CD4-positive, alpha-beta T cell (primary cell): ENCODE measurements around the gene KRT3. TPM values are rescaled to one million over a fixed set of nuclear protein-coding genes. Genes with fewer than 3 reads are reported as not detected.

Source experiments
- ATAC-seq: fragments of 200-7000 bp; cut with Tn5 transposase; one replicate; pipeline ENCODE4 v1.10.0; 2022; ENCODE audit warnings: mild to moderate bottlenecking; ENCODE audit not compliant: poor library complexity
- CTCF ChIA-PET: fragments of 350-600 bp; sonication (Branson Sonifier 250); formaldehyde crosslinking; loops from one replicate; lab custom pipeline; 2021; ENCODE audit warnings: antibody characterized with exemption, inconsistent platforms; lab: Charles Lee
- POLR2A ChIA-PET: fragments of 350-600 bp; sonication (Branson Sonifier 250); formaldehyde crosslinking; loops from one replicate; lab custom pipeline; 2021; ENCODE audit warnings: antibody characterized with exemption, inconsistent platforms; lab: Charles Lee
- DNase-seq, 14 experiments: peaks; one replicate each; pipeline ENCODE4 v3.0.0-alpha.2; 2013 to 2020; ENCODE audit warnings: mixed read lengths in 2 of 14
- H3K27ac ChIP-seq, 2 donors: one replicate each; pipeline versions ENCODE4 v1.5.1 to v1.7.0; 2013; ENCODE audit warnings: low read length in 2 of 2, low read depth in 1 of 2, mild to moderate bottlenecking in 1 of 2
- H3K27me3 ChIP-seq, 2 experiments: 1 replicate in 1 of 2; 2 replicates in 1 of 2; pipeline versions ENCODE4 v1.6.1 to v1.7.0; 2013; ENCODE audit warnings: low read length in 2 of 2, control low read depth in 1 of 2, mild to moderate bottlenecking in 1 of 2, moderate library complexity in 1 of 2; ENCODE audit not compliant: insufficient read depth in 2 of 2, control insufficient read depth in 1 of 2
- H3K36me3 ChIP-seq: one replicate; pipeline ENCODE4 v1.6.1; 2013; ENCODE audit warnings: low read length, control low read depth; ENCODE audit not compliant: insufficient read depth
- H3K4me1 ChIP-seq: one replicate; pipeline ENCODE4 v1.6.1; 2013; ENCODE audit warnings: low read length, control low read depth; ENCODE audit not compliant: insufficient read depth
- H3K4me3 ChIP-seq: one replicate; pipeline ENCODE4 v1.5.1; 2013; ENCODE audit warnings: mild to moderate bottlenecking, low read length, moderate library complexity
- H3K9me3 ChIP-seq, 2 experiments: 1 replicate in 1 of 2; 2 replicates in 1 of 2; pipeline versions ENCODE4 v1.6.1 to v1.7.0; 2013; ENCODE audit warnings: low read length in 2 of 2, mild to moderate bottlenecking in 2 of 2, control low read depth in 1 of 2, moderate library complexity in 1 of 2; ENCODE audit not compliant: control insufficient read depth in 1 of 2, insufficient read depth in 1 of 2
- H3K27ac Mint-ChIP-seq: one replicate; pipeline ENCODE4 v1.8.0; 2020; ENCODE audit warnings: mixed read lengths
- H3K27me3 Mint-ChIP-seq: one replicate; pipeline ENCODE4 v1.8.0; 2021; ENCODE audit warnings: mixed read lengths
- H3K36me3 Mint-ChIP-seq: one replicate; pipeline ENCODE4 v1.8.0; 2021; ENCODE audit warnings: low read depth, mixed read lengths
- H3K4me1 Mint-ChIP-seq: one replicate; pipeline ENCODE4 v1.8.0; 2021; ENCODE audit warnings: low read depth, mixed read lengths
- H3K4me3 Mint-ChIP-seq: one replicate; pipeline ENCODE4 v1.8.0; 2020; ENCODE audit warnings: mild to moderate bottlenecking, mixed read lengths
- H3K9me3 Mint-ChIP-seq: one replicate; pipeline ENCODE4 v1.8.0; 2020; ENCODE audit warnings: mixed read lengths
- CTCF ChIP-seq: fragments of 200-600 bp; IDR thresholded peaks from one replicate; pipeline ENCODE4 v1.8.0; 2022; ENCODE audit warnings: antibody characterized with exemption, mild to moderate bottlenecking
- intact Hi-C, 2 experiments: fragments of 100-400 bp; cut with DNase I in 1 of 2; cut with micrococcal nuclease in 1 of 2; formaldehyde crosslinking; loops; one replicate each; pipeline versions ENCODE4 v1.15.1 to v1.9.0; 2023 to 2025; cut with DNase I, micrococcal nuclease
- total RNA-seq, 174 experiments: library from RNA in 2 of 174; stranded (reverse) in 2 of 174; gene quantifications; one replicate each; pipeline ENCODE4 v1.2.3 and lab custom pipeline; 2021 to 2026

KRT3 gene
- total RNA-seq, 2 experiments from 2014 or later = not detected

- no peak for DNase-seq
- Mint-ChIP-seq H3K4me1 (no peaks in the 10 kb centered on the region), H3K27me3 (no peaks in the 10 kb centered on the region), H3K27ac (no peak overlapping the region), H3K9me3 (no peaks in the 10 kb centered on the region), H3K4me3 (no peak overlapping the region), H3K36me3 (no peaks in the 10 kb centered on the region)
- H3K9me3 ChIP-seq = no peaks in the 10 kb centered on the region
- ChIA-PET POLR2A (no interaction called here), CTCF (no interaction called here)
- H3K4me1 ChIP-seq = no peaks in the 10 kb centered on the region
- H3K4me3 ChIP-seq = no peak overlapping the region
- ATAC-seq = no peak
- no peaks in the 10 kb centered on the region for H3K27me3 ChIP-seq
- intact Hi-C loops = no loop called here
- H3K27ac ChIP-seq = no peak overlapping the region
- H3K36me3 ChIP-seq = no peaks in the 10 kb centered on the region
- TF ChIP-seq CTCF = no peak
Measured at GRCh38 chr12:52810554-52810953, 14.6 kb upstream of the KRT3 start.

GRCh38 chr12:52809166-52809565 lies 13.2 kb upstream of the KRT3 start:
- no peak overlapping the region for H3K4me3 Mint-ChIP-seq
- no peaks in the 10 kb centered on the region for H3K36me3 ChIP-seq
- DNase-seq (no peak), ATAC-seq (no peak)
- POLR2A ChIA-PET = no interaction called here
- H3K27ac ChIP-seq = no peak overlapping the region
- no peaks in the 10 kb centered on the region for H3K4me1 ChIP-seq
- CTCF ChIA-PET = no interaction called here
- H3K4me1 Mint-ChIP-seq = no peaks in the 10 kb centered on the region
- intact Hi-C loops = no loop called here
- H3K36me3 Mint-ChIP-seq = no peaks in the 10 kb centered on the region
- no peaks in the 10 kb centered on the region for H3K27me3 Mint-ChIP-seq
- no peak overlapping the region for H3K27ac Mint-ChIP-seq
- no peak for TF ChIP-seq CTCF
- no peak overlapping the region for H3K4me3 ChIP-seq
- H3K9me3 Mint-ChIP-seq = no peaks in the 10 kb centered on the region
- H3K27me3 ChIP-seq = no peaks in the 10 kb centered on the region
- H3K9me3 ChIP-seq = no peaks in the 10 kb centered on the region

GRCh38 chr12:52808573-52809160 lies 12.8 kb upstream of the KRT3 start:
- TF ChIP-seq CTCF = no peak
- POLR2A ChIA-PET = interaction anchor here (1.2 kb wide), 1 partner anchor 9 kb away, joined by 4 read pairs; no protein-coding TSS in a partner anchor
- Mint-ChIP-seq H3K9me3 (no peaks in the 10 kb centered on the region), H3K27me3 (no peaks in the 10 kb centered on the region), H3K36me3 (no peaks in the 10 kb centered on the region), H3K4me1 (no peaks in the 10 kb centered on the region), H3K27ac (no peak overlapping the region), H3K4me3 (no peak overlapping the region)
- Histone ChIP-seq H3K9me3 (no peaks in the 10 kb centered on the region), H3K27me3 (no peaks in the 10 kb centered on the region), H3K4me1 (no peaks in the 10 kb centered on the region), H3K36me3 (no peaks in the 10 kb centered on the region), H3K4me3 (no peak overlapping the region), H3K27ac (no peak overlapping the region)
- DNase-seq (no peak), ATAC-seq (no peak)
- intact Hi-C loops = no loop called here
- CTCF ChIA-PET = no interaction called here
